Measurements from ENCODE around the gene PSMB1. TPM values are rescaled to one million over a fixed set of nuclear protein-coding genes. Genes with fewer than 3 reads are reported as not detected.
"Not testable (repeated sequence)": the region's sequence is repeated elsewhere in the genome, so short reads cannot be mapped to it uniquely, and the experiment has no call there.

PSMB1 gene
- total RNA-seq, 8 experiments from 2014 or later: 172 to 383 (median 231) TPM

- H3K4me1 ChIP-seq (replicated peaks in 1 of 2); in situ Hi-C loops (cut with MboI; ENCODE audit: low pct_unique_long_range_greater_than_20kb in 2 of 9, low sequenced_read_pairs in 9 of 9, unreplicated experiment in 9 of 9); H3K4me3 ChIP-seq; ATAC-seq (replicated peaks in 6 of 8); H3K27ac ChIP-seq: not testable (repeated sequence)
- WGBS, 10 experiments: 70 to 100% (median 100%) methylated on average over 1 to 3 of the region's 5 CpGs; no CpG with 5 or more reads in 3 of the 10 experiments
Measured at GRCh38 chr6:170527995-170528394, 25.1 kb downstream of the PSMB1 start.

GRCh38 chr6:170525795-170526194, 27.3 kb downstream of the PSMB1 start:
- in situ Hi-C loops (cut with MboI; ENCODE audit: low pct_unique_long_range_greater_than_20kb in 2 of 9, low sequenced_read_pairs in 9 of 9, unreplicated experiment in 9 of 9): no loop called here
- no peak overlapping the region for H3K4me3 ChIP-seq
- H3K4me1 ChIP-seq (replicated peaks in 1 of 2): no peaks in the 10 kb centered on the region
- 61 to 83% (median 74%) methylated on average over 4 to 7 of the region's 7 CpGs for WGBS, 10 experiments
- no peak overlapping the region for H3K27ac ChIP-seq
- no peak for ATAC-seq (replicated peaks in 6 of 8)

GRCh38 chr6:170524172-170524502, 29.0 kb downstream of the PSMB1 start:
- Histone ChIP-seq H3K4me1 (replicated peaks in 1 of 2) (no peaks in the 10 kb centered on the region), H3K27ac (no peak overlapping the region), H3K4me3 (no peak overlapping the region)
- in situ Hi-C loops (cut with MboI; ENCODE audit: low pct_unique_long_range_greater_than_20kb in 2 of 9, low sequenced_read_pairs in 9 of 9, unreplicated experiment in 9 of 9): no loop called here
- peak in 2 of 8 experiments; percentile 67 to 75 for ATAC-seq (replicated peaks in 6 of 8)
- WGBS, 10 experiments: 5 to 92% (median 73%) methylated on average over 1 to 5 of the region's 5 CpGs; no CpG with 5 or more reads in 3 of the 10 experiments

GRCh38 chr6:170523256-170524171, 29.6 kb downstream of the PSMB1 start:
- WGBS, 10 experiments: 70 to 93% (median 82%) methylated on average over 3 to 9 of the region's 9 CpGs; no CpG with 5 or more reads in 2 of the 10 experiments
- no peak for ATAC-seq (replicated peaks in 6 of 8)
- in situ Hi-C loops (cut with MboI; ENCODE audit: low pct_unique_long_range_greater_than_20kb in 2 of 9, low sequenced_read_pairs in 9 of 9, unreplicated experiment in 9 of 9): no loop called here
- Histone ChIP-seq H3K27ac (no peak overlapping the region), H3K4me3 (no peak overlapping the region), H3K4me1 (replicated peaks in 1 of 2) (no peaks in the 10 kb centered on the region)

GRCh38 chr6:170522565-170523183, 30.4 kb downstream of the PSMB1 start:
- H3K27ac ChIP-seq: no peak overlapping the region
- no peaks in the 10 kb centered on the region for H3K4me1 ChIP-seq (replicated peaks in 1 of 2)
- H3K4me3 ChIP-seq: no peak overlapping the region
- ATAC-seq (replicated peaks in 6 of 8): peak in 7 of 8 experiments; percentile 27 to 75 (median 64)
- 67 to 100% (median 90%) methylated on average over 2 to 9 of the region's 10 CpGs; no CpG with 5 or more reads in 4 of the 10 experiments for WGBS, 10 experiments
- in situ Hi-C loops (cut with MboI; ENCODE audit: low pct_unique_long_range_greater_than_20kb in 2 of 9, low sequenced_read_pairs in 9 of 9, unreplicated experiment in 9 of 9): no loop called here

GRCh38 chr6:170516783-170517616, 36.1 kb downstream of the PSMB1 start:
- Histone ChIP-seq H3K4me3 (no peak overlapping the region), H3K27ac (no peak overlapping the region), H3K4me1 (replicated peaks in 1 of 2) (no peaks in the 10 kb centered on the region)
- WGBS, 10 experiments: 0 to 14% (median 1%) methylated on average over 1 to 4 of the region's 4 CpGs; no CpG with 5 or more reads in 2 of the 10 experiments
- in situ Hi-C loops (cut with MboI; ENCODE audit: low pct_unique_long_range_greater_than_20kb in 2 of 9, low sequenced_read_pairs in 9 of 9, unreplicated experiment in 9 of 9): no loop called here
- ATAC-seq (replicated peaks in 6 of 8): peak; percentile 77 to 97 (median 93)

GRCh38 chr6:170514908-170515307, 38.2 kb downstream of the PSMB1 start:
- in situ Hi-C loops (cut with MboI; ENCODE audit: low pct_unique_long_range_greater_than_20kb in 2 of 9, low sequenced_read_pairs in 9 of 9, unreplicated experiment in 9 of 9): no loop called here
- ATAC-seq (replicated peaks in 6 of 8): no peak

GRCh38 chr6:170512249-170512648, 40.9 kb downstream of the PSMB1 start:
- in situ Hi-C loops (cut with MboI; ENCODE audit: low pct_unique_long_range_greater_than_20kb in 2 of 9, low sequenced_read_pairs in 9 of 9, unreplicated experiment in 9 of 9): no loop called here
- 45 to 100% (median 82%) methylated on average over 1 to 4 of the region's 4 CpGs; no CpG with 5 or more reads in 2 of the 10 experiments for WGBS, 10 experiments
- no peak for ATAC-seq (replicated peaks in 6 of 8)

More at GRCh38 chr6:170514908-170515307, 38.2 kb downstream of the PSMB1 start:
- Histone ChIP-seq H3K27ac (no peak overlapping the region), H3K4me3 (no peak overlapping the region), H3K4me1 (replicated peaks in 1 of 2) (peaks cover 0 to 4% of the 10 kb centered on the region in 2 donors)
- 85 to 100% (median 100%) methylated on average over 1 of the region's 1 CpG; no CpG with 5 or more reads in 1 of the 10 experiments for whole genome bisulfite sequencing, 10 experiments

GRCh38 chr6:170510631-170511030, 42.5 kb downstream of the PSMB1 start:
- WGBS, 10 experiments: 78 to 96% (median 94%) methylated on average over 3 to 18 of the region's 20 CpGs; no CpG with 5 or more reads in 5 of the 10 experiments
- H3K4me1 ChIP-seq (replicated peaks in 1 of 2): peaks cover 0 to 4% of the 10 kb centered on the region in 2 donors
- H3K27ac ChIP-seq: no peak overlapping the region
- peak in 2 of 8 experiments; percentile 38 to 39 for ATAC-seq (replicated peaks in 6 of 8)
- in situ Hi-C loops (cut with MboI; ENCODE audit: low pct_unique_long_range_greater_than_20kb in 2 of 9, low sequenced_read_pairs in 9 of 9, unreplicated experiment in 9 of 9): no loop called here
- H3K4me3 ChIP-seq: no peak overlapping the region

More at GRCh38 chr6:170512249-170512648, 40.9 kb downstream of the PSMB1 start:
- peaks cover 0 to 4% of the 10 kb centered on the region in 2 donors for H3K4me1 ChIP-seq (replicated peaks in 1 of 2)
- no peak overlapping the region for H3K27ac ChIP-seq
- H3K4me3 ChIP-seq: no peak overlapping the region

GRCh38 chr6:170509723-170510018, 43.4 kb downstream of the PSMB1 start:
- H3K4me1 ChIP-seq (replicated peaks in 1 of 2): peaks cover 0 to 4% of the 10 kb centered on the region in 2 donors
- no peak for ATAC-seq (replicated peaks in 6 of 8)
- H3K4me3 ChIP-seq: no peak overlapping the region
- WGBS, 10 experiments: 72 to 100% (median 100%) methylated on average over 1 to 3 of the region's 3 CpGs; no CpG with 5 or more reads in 4 of the 10 experiments
- in situ Hi-C loops (cut with MboI; ENCODE audit: low pct_unique_long_range_greater_than_20kb in 2 of 9, low sequenced_read_pairs in 9 of 9, unreplicated experiment in 9 of 9): no loop called here
- no peak overlapping the region for H3K27ac ChIP-seq

- 73 to 100% (median 77%) methylated on average over 1 to 3 of the region's 5 CpGs; no CpG with 5 or more reads in 5 of the 10 experiments for WGBS, 10 experiments
- in situ Hi-C loops (cut with MboI; ENCODE audit: low pct_unique_long_range_greater_than_20kb in 2 of 9, low sequenced_read_pairs in 9 of 9, unreplicated experiment in 9 of 9); ATAC-seq (replicated peaks in 6 of 8); H3K4me1 ChIP-seq (replicated peaks in 1 of 2); H3K27ac ChIP-seq; H3K4me3 ChIP-seq: not testable (repeated sequence)
Measured at GRCh38 chr6:170508892-170509722, 44.0 kb downstream of the PSMB1 start.

- WGBS, 10 experiments: no CpG with 5 or more reads among the region's 1 CpG
- in situ Hi-C loops (cut with MboI; ENCODE audit: low pct_unique_long_range_greater_than_20kb in 2 of 9, low sequenced_read_pairs in 9 of 9, unreplicated experiment in 9 of 9); H3K27ac ChIP-seq; ATAC-seq (replicated peaks in 6 of 8); H3K4me3 ChIP-seq; H3K4me1 ChIP-seq (replicated peaks in 1 of 2): not testable (repeated sequence)
Measured at GRCh38 chr6:170508275-170508674, 44.8 kb downstream of the PSMB1 start.

All from motor neuron (in vitro differentiated cells).